Endothelial cell of umbilical vein (primary cell): ENCODE data around the gene POLR1B.

ENCODE experiments used
- POLR2A ChIP-seq: IDR thresholded peaks from 2 replicates; pipeline ENCODE4 v1.6.1; 2012; ENCODE audit warnings: low read depth, mild to moderate bottlenecking, control low read depth, low read length
- TF ChIP-seq, protein P1 (sequence below), 2 donors: IDR thresholded peaks; 1 replicate in 1 of 2; 2 replicates in 1 of 2; pipeline ENCODE4 v1.5.1; 2011; ENCODE audit warnings: low read length in 2 of 2, mild to moderate bottlenecking in 2 of 2, moderate library complexity in 2 of 2, control low read depth in 1 of 2, inconsistent platforms in 1 of 2, low read depth in 1 of 2; ENCODE audit not compliant: insufficient read depth in 1 of 2; ENCODE audit errors: extremely low read depth in 1 of 2

DNA sequence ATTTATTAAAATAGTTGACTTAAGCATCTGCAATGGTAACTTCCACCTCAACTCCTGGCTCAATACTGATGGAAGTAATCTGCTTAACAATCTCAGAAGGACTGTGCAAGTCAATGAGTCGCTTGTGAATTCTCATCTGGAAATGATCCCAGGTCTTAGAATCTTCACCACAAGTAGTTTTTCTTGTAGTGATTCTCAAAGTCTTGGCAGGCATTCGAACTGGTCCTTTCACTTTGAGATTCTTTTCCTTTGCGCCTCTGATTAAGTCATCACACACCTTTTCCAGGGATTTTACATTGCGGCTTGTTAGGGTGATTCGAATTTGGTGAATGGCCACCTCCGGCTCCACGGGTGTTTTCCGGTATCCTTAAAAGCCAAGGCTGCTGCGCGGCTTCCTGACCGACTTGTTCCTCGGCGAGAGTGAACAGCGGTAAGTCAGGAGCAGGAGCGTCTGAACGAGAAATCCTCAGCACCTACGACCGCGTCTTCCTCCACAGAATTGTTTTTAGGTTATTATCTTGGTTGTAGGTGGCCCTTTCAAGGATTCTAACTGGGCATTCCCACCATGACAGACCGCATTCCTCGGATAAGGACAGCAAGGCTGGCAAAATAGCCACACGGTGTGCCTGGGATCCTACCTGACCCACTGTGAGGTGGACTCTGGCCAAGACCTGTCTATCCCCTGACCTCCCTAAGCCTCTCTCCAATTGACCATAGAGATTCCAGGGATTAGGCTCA lies 79.7 kb downstream of the POLR1B start:
- TF ChIP-seq, protein P1, sequence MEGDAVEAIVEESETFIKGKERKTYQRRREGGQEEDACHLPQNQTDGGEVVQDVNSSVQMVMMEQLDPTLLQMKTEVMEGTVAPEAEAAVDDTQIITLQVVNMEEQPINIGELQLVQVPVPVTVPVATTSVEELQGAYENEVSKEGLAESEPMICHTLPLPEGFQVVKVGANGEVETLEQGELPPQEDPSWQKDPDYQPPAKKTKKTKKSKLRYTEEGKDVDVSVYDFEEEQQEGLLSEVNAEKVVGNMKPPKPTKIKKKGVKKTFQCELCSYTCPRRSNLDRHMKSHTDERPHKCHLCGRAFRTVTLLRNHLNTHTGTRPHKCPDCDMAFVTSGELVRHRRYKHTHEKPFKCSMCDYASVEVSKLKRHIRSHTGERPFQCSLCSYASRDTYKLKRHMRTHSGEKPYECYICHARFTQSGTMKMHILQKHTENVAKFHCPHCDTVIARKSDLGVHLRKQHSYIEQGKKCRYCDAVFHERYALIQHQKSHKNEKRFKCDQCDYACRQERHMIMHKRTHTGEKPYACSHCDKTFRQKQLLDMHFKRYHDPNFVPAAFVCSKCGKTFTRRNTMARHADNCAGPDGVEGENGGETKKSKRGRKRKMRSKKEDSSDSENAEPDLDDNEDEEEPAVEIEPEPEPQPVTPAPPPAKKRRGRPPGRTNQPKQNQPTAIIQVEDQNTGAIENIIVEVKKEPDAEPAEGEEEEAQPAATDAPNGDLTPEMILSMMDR (IDR thresholded peaks at IDR 0.05; ENCODE audit: extremely low read depth in 1 of 2, insufficient read depth in 1 of 2, low read depth in 1 of 2, low read length in 2 of 2), result no peak
- TF ChIP-seq POLR2A, result no peak
